Kidney (tissue), 14 donors: Measurements from ENCODE around the gene GALNT9. TPM values are rescaled to one million over a fixed set of nuclear protein-coding genes. Genes with fewer than 3 reads are reported as not detected.

Experiments
- DNase-seq, 5 donors: peaks; one replicate each; pipeline ENCODE4 v3.0.0-alpha.2; 2013 to 2020
- FAIRE-seq: peaks from 2 replicates; lab custom pipeline; 2012; peaks lifted over from hg19 to GRCh38; lab: Jason Lieb, UNC
- H3K27ac ChIP-seq, 2 donors: one replicate each; pipeline ENCODE4 v1.7.0; 2013; ENCODE audit warnings: low read depth in 2 of 2, low read length in 2 of 2, inconsistent platforms in 1 of 2
- H3K27me3 ChIP-seq: one replicate; pipeline ENCODE4 v1.7.1; 2013; ENCODE audit warnings: low read length, inconsistent platforms; ENCODE audit not compliant: control insufficient read depth, insufficient read depth
- H3K36me3 ChIP-seq, 3 donors: one replicate each; pipeline versions ENCODE4 v1.7.0 to v1.7.1; 2013; ENCODE audit warnings: low read length in 3 of 3, control low read depth in 1 of 3, inconsistent platforms in 1 of 3; ENCODE audit not compliant: insufficient read depth in 3 of 3, control insufficient read depth in 2 of 3
- H3K4me1 ChIP-seq, 3 donors: one replicate each; pipeline versions ENCODE4 v1.7.0 to v1.7.1; 2013; ENCODE audit warnings: low read length in 3 of 3, inconsistent platforms in 1 of 3, low read depth in 1 of 3; ENCODE audit not compliant: control insufficient read depth in 2 of 3, insufficient read depth in 2 of 3
- H3K4me3 ChIP-seq, 3 donors: one replicate each; pipeline versions ENCODE4 v1.7.0 to v1.8.1; 2013; ENCODE audit warnings: low read length in 3 of 3, control low read depth in 1 of 3, inconsistent platforms in 1 of 3
- H3K9ac ChIP-seq, 3 donors: one replicate each; pipeline versions ENCODE4 v1.7.0 to v1.7.1; 2013; ENCODE audit warnings: low read length in 3 of 3, control low read depth in 1 of 3, inconsistent platforms in 1 of 3
- H3K9me3 ChIP-seq, 3 donors: one replicate each; pipeline versions ENCODE4 v1.7.0 to v1.7.1; 2013; ENCODE audit warnings: low read length in 3 of 3, control low read depth in 1 of 3, inconsistent platforms in 1 of 3; ENCODE audit not compliant: control insufficient read depth in 2 of 3, insufficient read depth in 1 of 3
- intact Hi-C: fragments of 100-400 bp; cut with DNase I; formaldehyde crosslinking; loops from one replicate; pipeline ENCODE4 v1.11.1; 2022
- polyA plus RNA-seq: library from polyadenylated mRNA; stranded (reverse); fragments of 350-450 nt; fragmentation: Illumina TruSeq; extraction: RNeasy Lipid Tissue Mini Kit (QIAGEN cat#74804); gene quantifications from one replicate; pipeline ENCODE4 v1.2.3, GENCODE V29; 2014; ENCODE audit warnings: low read depth, low replicate concordance; ENCODE audit not compliant: insufficient read depth
- total RNA-seq: library from RNA; stranded (reverse); fragmentation: NEBNext Ultra II Directional; extraction: Animal tissue kit (Norgen Biotek cat#: 25700); gene quantifications from one replicate; pipeline ENCODE4 v1.2.1, GENCODE V29; 2021
- TF ChIP-seq, protein P1 (sequence below): IDR thresholded peaks from 3 replicates; pipeline ENCODE4 v1.5.1; 2012; ENCODE audit warnings: mild to moderate bottlenecking, moderate library complexity, borderline replicate concordance; ENCODE audit not compliant: insufficient read depth; ENCODE audit errors: extremely low read depth
- donor health status: control.
- donor health status: control.
- donor health status: control.
- donor health status: control.
- donor health status: control.
- donor health status: DM: yes; HTN: yes; CAD: no.
- donor health status: Normal renal cell carcinoma (clear cell type).

GALNT9 gene
- total and polyA plus RNA-seq, 2 donors from 2014 or later: 4.8 to 20.7 TPM

DNA sequence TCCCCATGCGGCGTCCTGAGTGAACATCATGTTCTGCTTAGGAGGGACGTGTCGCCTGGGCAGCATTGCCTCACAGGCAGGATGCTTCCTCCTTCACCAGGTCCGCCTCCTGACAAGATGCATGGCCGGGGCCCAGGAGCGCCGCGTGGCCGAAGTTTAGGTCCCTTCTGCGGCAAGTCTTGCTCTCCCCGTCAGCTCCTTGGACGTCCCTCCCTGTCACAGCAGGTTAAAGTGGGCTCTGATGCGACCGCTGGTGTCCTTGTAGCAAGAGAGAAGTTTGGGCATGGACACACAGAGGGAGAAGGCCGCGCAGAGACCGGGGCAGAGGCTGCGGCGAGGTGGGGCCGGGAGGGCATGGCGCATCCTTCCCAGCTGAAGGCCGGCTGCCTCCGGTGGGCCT lies 9.4 kb upstream of the GALNT9 start:
- no peak for FAIRE-seq
- peaks cover 0 to 2% (median 0%) of the 10 kb centered on the region in 3 donors for H3K4me1 ChIP-seq
- H3K9ac ChIP-seq: no peak overlapping the region
- no peak for DNase-seq
- H3K9me3 ChIP-seq: no peaks in the 10 kb centered on the region
- no peak overlapping the region for H3K27ac ChIP-seq
- intact Hi-C loops: no loop called here
- H3K4me3 ChIP-seq: no peak overlapping the region
- H3K27me3 ChIP-seq: peaks cover 7% of the 10 kb centered on the region
- TF ChIP-seq, protein P1, sequence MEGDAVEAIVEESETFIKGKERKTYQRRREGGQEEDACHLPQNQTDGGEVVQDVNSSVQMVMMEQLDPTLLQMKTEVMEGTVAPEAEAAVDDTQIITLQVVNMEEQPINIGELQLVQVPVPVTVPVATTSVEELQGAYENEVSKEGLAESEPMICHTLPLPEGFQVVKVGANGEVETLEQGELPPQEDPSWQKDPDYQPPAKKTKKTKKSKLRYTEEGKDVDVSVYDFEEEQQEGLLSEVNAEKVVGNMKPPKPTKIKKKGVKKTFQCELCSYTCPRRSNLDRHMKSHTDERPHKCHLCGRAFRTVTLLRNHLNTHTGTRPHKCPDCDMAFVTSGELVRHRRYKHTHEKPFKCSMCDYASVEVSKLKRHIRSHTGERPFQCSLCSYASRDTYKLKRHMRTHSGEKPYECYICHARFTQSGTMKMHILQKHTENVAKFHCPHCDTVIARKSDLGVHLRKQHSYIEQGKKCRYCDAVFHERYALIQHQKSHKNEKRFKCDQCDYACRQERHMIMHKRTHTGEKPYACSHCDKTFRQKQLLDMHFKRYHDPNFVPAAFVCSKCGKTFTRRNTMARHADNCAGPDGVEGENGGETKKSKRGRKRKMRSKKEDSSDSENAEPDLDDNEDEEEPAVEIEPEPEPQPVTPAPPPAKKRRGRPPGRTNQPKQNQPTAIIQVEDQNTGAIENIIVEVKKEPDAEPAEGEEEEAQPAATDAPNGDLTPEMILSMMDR: no peak
- no peaks in the 10 kb centered on the region for H3K36me3 ChIP-seq

DNA sequence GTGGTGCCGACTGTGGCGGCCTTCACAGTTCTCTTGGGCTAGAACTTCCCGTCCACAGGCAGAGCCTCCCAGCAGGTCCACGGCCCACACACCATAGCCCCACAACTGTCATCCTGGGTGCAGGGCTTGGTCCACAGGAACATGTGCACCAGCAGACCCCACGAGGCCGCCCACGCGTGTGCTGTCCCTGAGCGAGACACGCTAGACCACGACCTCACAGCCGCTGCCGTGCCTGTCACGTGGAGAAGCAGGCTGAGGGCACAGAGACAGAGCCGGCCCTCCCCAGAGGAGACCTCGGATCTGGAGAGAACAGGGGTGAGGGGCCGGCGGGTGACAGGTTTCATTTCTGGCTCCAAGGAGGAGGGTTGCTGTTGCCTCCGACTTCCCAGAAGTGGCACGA lies 8.9 kb upstream of the GALNT9 start:
- DNase-seq (no peak), FAIRE-seq (no peak)
- no peak overlapping the region for H3K4me3 ChIP-seq
- H3K27me3 ChIP-seq: peaks cover 7% of the 10 kb centered on the region
- TF ChIP-seq, protein P1: no peak
- no peaks in the 10 kb centered on the region for H3K36me3 ChIP-seq
- intact Hi-C loops: no loop called here
- no peaks in the 10 kb centered on the region for H3K9me3 ChIP-seq
- H3K27ac ChIP-seq: no peak overlapping the region
- no peak overlapping the region for H3K9ac ChIP-seq
- peaks cover 0 to 2% (median 0%) of the 10 kb centered on the region in 3 donors for H3K4me1 ChIP-seq

DNA sequence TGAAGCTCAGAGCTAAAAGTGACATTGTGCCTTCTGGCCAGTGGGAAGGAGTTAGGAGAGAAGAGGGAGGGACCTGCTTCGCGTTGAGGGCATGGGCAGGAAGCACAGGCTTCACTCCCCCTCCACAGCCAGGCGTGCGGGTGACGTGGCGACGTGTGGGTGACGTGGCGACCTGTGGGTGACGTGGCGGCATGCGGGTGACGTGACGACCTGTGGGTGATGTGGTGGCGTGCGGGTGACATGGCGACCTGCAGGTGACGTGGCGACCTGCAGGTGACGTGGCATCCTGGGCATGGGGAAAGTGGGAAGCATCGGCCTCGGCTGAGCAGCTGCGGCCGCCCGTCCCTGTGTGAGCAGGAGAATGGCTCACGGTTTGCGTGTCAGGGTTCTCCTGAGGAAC lies 8.2 kb upstream of the GALNT9 start:
- no peaks in the 10 kb centered on the region for H3K9me3 ChIP-seq
- H3K36me3 ChIP-seq: no peaks in the 10 kb centered on the region
- no peak overlapping the region for H3K27ac ChIP-seq
- peaks cover 4% of the 10 kb centered on the region for H3K27me3 ChIP-seq
- H3K4me1 ChIP-seq: no peaks in the 10 kb centered on the region
- no peak overlapping the region for H3K9ac ChIP-seq
- intact Hi-C loops: no loop called here
- FAIRE-seq (no peak), DNase-seq (no peak)
- TF ChIP-seq, protein P1: no peak
- no peak overlapping the region for H3K4me3 ChIP-seq
